ENCODE measurements around the gene TMTC4.
"Not testable (repeated sequence)": the region's sequence is repeated elsewhere in the genome, so short reads cannot be mapped to it uniquely, and the experiment has no call there.

Gene TMTC4

DNA sequence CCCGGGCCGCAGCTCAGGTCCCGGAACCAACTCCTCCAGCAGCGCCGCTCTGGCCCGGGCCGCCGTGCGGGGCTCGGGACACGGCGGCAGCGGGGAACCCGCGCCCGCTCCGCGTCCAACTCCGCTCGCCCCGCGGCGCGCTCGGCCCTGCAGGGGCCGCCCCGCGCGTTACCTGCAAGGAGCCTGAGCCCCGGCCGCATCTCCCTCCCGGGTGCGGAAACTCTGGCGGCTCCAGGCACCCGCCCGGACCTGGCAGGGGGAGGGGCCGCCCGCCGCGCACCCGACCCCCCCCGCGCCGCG is at the start of gene TMTC4:
TSS of gene TMTC4 (minus strand) at position 224 of the 300 bp plus-strand sequence. CDS start 4,433 bp downstream, outside the sequence.
- no peak for DNase-seq (ENCODE audit: low spot score)

GRCh38 chr13:100722517-100722916 is 47.9 kb upstream of the TMTC4 start:
- no peak for DNase-seq (ENCODE audit: low spot score)

DNA sequence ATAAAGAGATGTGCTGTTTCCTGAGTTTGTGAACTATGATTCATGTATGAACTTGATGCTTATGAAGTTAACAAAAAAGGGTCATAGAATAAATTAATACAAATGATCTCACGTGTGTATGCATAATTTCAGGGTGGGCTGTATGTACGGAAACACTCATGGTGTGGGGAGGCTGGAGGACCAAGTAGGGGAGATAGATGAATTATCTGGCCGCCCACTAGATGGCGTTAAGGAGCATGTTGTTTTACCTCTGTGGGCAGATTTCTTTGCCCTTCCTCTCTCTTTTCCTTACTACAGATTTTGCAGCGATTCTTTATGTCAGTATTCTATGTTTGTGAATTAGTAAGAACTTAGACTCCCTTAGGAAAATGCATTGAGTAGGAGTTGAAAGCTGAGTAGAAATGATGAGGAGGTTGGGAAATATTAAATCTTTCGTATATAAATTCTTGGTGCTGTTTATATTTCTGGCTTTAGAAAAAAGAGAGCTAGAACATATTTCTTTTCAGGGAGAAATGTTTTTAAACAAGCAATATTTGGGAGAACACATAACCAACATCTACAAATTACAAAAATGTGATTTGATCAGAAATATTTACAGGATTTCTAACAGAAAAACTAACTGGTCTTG is 47.4 kb upstream of the TMTC4 start:
- peak; percentile 54 for DNase-seq (ENCODE audit: low spot score)

DNA sequence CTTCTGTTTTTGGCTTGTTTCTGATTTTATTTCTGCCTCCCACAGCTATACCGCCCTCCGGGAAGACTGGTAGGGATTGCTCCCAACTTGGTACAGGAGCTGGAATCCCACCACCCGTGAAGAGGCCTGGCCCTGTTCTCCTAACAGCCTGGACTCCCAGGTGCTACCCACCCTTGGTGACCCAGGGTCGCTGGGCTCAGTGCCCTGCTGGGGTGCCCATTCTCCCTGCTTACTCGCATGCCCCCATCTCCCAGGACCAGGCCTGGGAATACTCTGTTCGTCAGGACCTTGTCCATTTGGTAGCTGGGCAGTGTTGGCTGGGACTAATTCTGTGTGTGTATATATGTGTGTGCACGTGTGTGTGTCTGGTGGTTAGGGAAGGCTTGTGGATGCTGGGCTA is 41.0 kb upstream of the TMTC4 start:
- no peak for DNase-seq (ENCODE audit: low spot score)

- no peak for DNase-seq (ENCODE audit: low spot score)
Observed at GRCh38 chr13:100714478-100714877, 39.9 kb upstream of the TMTC4 start.

DNA sequence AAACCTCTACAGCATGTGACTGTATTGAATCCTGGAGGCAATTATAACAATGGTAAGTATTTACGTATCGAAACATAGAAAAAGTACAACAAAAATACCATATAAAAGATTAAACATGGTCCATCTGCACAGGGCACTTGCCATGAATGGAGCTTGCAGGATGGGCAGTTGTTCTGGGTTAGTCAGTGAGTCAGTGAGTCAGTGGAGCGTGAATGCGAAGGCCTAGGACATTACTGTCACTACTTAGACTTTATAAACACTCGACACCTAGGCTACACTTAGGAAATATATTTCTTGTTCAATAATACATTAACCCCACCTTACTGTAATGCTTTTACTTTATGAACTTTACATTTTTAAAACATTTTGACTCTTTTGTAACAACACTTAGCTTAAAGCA is 35.6 kb upstream of the TMTC4 start:
- peak; percentile 16 for DNase-seq (ENCODE audit: low spot score)

DNA sequence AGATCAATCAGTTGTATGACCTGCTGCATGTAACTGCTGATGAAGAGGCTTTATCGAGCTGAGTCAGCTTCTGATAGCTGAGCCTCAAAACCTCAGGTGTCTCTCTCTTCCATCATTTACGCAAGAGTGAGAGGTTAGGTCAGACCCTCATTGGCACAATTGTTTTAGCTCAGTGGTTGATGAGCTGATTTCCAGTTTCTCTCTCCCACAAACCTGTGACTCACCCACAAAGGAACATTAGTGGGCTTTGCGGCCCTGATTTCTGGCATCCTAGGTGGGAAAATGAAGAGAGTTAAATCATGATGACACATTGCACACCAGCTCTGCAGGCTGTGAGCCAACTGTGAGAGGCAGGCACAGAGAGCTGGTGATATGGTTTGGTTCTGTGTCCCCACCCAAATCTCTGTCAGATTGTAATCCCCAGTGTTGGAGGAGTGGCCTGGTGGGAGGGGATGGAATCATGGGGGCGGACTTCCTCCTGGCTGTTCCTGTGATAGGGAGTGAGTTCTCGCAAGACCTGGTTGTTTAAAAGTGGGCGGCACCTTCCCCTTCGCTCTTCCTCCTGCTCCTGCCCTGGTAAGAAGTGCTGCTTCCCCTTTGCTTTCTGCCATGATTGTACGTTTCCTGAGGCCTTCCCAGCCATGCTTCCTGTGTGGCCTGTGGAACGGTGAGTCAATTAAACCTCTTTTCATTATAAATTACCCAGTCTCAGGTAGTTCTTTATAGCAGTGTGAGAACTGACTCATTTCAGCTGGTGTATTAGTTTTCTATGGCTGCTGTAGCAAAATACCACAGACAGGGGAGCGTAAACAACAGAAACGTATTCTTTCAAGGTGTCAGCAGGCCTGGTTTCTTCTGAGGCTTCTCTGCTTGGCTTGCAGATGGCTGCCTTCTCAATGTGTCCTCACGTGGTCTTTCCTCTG is 33.5 kb upstream of the TMTC4 start:
- DNase-seq (ENCODE audit: low spot score): peak; percentile 40

- DNase-seq (ENCODE audit: low spot score): not testable (repeated sequence)
Observed at GRCh38 chr13:100698331-100698730, 23.7 kb upstream of the TMTC4 start.

- DNase-seq (ENCODE audit: low spot score): no peak
Observed at GRCh38 chr13:100695509-100695773, 20.8 kb upstream of the TMTC4 start.

GRCh38 chr13:100694722-100695508 is 20.3 kb upstream of the TMTC4 start:
- DNase-seq (ENCODE audit: low spot score): no peak

DNA sequence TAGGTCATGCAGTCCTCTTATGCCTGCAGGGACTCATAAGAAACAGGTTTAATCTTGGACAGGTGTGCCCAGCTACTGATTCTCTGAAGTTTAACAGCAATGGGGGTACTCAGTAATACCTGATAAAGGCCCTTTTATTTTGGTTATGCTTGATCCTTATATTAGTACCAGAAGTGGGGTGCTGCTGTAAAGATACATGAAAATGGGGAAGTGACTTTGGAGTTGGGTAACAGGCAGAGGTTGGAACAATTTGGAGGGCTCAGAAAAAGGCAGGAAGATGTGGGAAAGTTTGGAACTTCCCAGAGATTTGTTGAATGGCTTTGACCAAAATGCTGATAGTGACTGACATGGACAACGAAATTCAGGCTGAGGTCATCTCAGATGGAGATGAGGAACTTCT is 14.6 kb upstream of the TMTC4 start:
- no peak for DNase-seq (ENCODE audit: low spot score)

- DNase-seq (ENCODE audit: low spot score): no peak
Observed at GRCh38 chr13:100680131-100680530, 5.5 kb upstream of the TMTC4 start.

- not testable (repeated sequence) for DNase-seq (ENCODE audit: low spot score)
Observed at GRCh38 chr13:100677128-100677527, 2.5 kb upstream of the TMTC4 start.

DNA sequence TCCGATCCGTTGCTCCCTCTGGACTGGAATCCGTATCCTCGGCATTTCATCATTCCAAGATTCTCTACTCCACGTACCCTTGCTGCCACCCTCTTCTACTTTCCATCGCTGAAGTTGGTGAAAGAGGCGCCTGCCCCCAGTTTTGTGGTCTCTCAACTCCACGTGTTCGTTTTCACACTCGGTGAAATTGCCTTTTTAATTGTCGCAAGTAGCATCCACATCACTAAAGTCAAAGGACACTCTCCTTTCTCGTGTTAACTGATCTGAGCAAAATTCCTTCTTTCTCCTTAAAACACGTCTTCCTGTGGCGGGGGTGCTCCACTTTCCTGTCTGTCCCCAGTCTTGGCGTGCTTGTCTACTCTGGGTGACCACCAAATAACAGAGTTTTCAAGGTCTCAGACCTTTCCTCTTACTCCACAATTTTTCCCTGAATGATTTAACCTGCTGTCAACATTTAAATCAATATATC is 1.1 kb upstream of the TMTC4 start:
- DNase-seq (ENCODE audit: low spot score): no peak

DNA sequence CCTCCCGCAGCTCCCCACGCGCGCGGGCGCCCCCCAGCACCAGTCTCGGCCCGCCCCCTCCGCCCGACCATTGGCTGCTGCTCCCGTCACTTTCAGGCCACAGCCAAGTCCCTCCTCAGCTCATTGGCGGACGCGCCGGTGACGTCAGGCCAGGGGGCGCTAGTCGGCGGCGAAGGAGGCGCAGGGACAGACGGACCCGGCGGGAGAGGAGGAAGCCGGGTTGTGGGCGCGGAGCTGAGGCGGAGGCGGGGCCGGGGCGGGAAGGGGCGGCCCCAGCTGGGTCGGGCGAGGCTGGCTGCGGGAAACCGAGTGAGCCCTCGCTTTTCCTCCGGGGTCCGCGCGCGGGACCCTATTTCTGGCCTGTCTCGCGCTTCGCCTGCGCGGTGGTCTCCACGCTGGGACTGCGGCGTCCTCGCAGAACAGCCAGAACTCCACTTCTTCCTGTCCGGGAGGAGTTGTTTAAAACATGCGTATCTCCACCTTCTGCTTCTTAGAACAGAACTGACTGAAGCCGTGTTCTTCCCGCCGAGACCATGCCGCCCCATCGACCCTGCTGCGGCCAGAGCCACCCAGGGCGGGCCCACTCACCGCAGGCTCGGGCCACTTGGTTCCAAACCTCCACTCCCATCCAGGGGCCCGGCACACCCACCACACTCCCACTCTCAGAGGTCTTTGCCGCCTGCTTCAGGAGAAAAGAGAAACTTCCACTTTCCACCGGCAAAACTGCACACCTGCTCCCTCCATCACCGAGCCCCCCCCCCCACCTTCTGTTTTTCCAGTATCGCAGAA is 471 bp upstream of the TMTC4 start:
- DNase-seq (ENCODE audit: low spot score): peak; percentile 95

DNA sequence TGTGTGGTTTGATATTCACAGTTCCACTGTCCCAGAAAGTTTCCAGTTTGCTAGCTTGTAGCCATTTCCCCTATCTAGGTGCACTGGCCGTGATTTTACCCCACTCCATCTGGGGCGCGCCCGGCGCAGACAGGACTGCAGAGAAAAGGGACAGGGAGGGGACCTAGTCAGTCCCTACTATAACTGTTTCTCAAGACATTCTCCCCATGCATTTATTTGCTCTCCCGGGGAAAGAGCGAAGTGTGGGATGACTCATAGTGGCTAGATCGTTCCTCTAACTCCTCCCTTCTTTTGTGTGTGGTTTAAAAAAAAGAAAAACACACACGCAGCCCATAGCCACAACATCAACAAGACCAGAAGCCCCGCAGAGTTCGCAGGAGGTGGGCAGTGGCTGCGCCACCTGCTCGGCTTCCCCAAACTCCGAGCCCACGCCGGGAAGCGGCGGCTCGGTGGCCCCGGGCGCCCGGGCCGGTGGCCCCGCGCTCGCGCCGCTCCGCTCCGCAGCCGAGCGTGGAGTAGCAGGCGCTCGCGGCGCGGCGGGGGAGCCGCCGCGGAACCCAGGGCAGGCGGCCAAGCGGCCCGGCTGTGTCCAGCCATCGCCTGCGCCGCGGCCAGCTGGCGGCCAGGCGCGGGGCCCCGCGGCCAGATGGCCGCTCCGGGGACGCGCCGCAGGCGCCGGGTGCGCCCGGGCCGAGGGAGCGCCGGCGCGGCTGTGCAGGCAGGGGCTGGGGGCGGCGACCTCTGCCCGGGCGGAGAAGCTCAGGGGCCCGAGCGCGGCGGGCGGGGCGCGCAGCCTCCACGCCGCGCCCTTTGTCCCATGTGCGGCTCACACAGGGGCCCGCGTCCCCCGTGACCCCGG is 653 bp downstream of the TMTC4 start:
- DNase-seq (ENCODE audit: low spot score): peak; percentile 84

DNA sequence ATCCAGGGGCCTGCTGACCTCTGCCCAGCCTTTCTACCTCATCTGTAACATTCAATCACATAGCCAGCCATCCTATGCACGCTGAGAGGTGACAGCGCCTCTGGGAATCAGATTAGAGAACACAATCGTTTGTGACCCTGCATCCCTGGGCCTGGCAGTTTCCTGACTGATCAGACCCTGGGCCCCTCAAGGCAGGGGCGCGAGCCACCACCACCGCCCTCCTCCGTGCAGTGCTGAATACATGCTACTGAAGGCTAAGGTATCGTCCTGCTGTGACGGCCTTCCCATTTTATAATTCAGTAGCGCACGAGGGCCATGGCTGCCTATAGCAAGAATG is 1.3 kb downstream of the TMTC4 start:
- DNase-seq (ENCODE audit: low spot score): no peak

GRCh38 chr13:100671389-100672182 is 3.0 kb downstream of the TMTC4 start:
- no peak for DNase-seq (ENCODE audit: low spot score)

DNA sequence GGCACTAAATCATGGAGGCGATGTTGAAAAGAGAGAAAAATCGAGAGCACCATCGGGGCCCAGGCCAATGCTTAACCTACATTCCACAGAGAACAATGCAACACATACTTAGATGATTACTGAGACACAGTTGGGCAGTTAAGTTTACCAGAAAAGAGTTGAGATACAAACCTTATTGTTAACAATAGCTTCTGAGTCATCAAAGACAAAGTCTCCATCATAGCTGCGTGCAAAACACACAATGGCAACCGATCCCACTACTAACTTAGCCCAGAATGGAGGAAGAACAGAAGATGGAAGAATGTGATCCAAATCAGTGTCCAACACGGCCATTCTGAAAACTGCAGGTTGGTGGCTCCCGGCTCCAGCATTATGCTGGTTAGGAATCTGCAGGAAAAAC is 6.2 kb downstream of the TMTC4 start:
- no peak for DNase-seq (ENCODE audit: low spot score)

GRCh38 chr13:100667894-100668293 is 6.7 kb downstream of the TMTC4 start:
- DNase-seq (ENCODE audit: low spot score): no peak

Data from RKO (cell line).